CD4-positive, alpha-beta T cell treated with Interleukin-21 for 1 hour (primary cell): ENCODE data around the gene DNM2.
"Not testable (repeated sequence)": the region's sequence is repeated elsewhere in the genome, so short reads cannot be mapped to it uniquely, and the experiment has no call there.

ENCODE experiments used
- DNase-seq: peaks from one replicate; pipeline ENCODE4 v3.0.0-alpha.2; 2020

The DNM2 gene

DNA sequence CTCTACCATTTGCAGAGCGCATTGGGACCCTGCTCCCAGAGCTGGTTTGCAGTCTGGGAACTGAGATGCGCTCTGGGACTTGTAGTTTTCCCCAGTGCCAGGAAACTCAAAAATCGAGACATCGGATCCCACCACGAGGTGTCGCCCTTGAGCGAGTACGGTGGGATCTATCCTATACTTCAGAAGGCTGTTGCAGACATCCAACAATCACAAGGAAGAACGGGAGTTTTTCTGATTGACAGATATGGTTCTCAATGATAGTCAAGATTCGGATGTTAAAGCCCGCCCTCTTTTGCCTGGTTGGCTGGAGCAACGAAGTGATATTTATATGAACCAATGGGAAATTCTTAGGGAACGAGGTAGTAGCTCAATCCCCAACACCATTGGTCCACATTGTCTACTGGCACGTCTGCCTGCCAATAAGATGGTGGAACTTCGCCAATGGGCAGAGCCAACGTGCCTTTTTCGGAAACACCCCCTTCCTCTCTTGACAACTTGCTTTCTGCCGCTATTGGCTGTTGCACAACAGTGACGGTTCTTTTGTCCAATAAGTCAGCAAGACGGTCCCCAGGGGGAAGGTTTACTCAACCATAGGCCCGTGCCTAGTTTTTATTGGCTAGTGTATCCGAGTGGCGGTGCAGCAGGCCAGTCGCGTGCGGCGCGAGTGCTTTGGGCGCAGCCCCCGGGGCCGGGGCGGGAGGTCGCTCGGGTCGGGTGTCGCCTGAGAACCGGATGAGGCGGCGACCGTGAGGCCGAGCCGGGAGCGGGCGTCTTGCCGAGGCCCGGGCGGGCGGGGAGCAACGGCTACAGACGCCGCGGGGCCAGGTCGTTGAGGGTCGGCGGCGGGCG lies at the start of gene DNM2:
TSS of gene DNM2 (plus strand) at position 724 of the 849 bp plus-strand sequence. CDS start 164 bp downstream, outside the sequence.
- DNase-seq = peak; percentile 100

DNA sequence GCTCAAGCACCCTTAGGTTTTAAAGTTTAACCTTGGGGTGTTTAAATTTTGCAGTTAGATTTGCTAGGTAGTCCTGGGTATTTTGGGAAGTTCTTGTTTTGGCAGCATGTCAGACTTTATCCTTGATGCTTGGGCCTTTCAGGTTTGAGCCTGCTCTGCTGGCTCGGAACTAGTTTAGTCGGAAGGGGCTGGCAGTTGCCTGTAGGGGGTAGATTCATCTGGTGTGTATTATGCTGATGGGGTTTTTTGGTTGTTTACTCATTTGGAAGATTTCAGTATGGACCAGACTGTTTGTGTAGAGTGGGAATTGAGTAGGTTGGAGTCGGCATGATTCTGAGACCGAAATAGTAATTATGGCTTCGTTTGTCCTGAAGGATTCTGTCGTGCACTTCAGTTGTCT lies 48.6 kb upstream of the DNM2 start:
- DNase-seq = no peak

DNA sequence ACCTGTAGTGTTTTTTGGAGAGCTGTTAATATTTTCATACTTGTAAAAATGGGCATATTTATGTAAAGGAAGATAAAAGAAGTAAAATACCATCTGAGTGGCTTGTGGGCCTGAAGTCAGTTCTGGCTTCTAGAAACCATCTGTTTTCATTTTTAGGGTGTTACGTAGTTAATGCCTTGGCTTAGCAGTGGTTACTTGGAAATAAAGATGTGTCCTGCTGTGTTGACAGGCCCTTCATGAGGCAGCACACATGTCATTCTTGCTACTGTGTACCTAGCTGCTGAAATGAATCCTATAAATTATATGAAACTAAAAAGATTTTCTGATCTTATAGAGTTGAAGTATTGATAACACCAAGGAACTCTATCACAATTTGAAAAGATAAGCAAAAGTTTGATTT lies 47.7 kb upstream of the DNM2 start:
- no peak for DNase-seq

DNA sequence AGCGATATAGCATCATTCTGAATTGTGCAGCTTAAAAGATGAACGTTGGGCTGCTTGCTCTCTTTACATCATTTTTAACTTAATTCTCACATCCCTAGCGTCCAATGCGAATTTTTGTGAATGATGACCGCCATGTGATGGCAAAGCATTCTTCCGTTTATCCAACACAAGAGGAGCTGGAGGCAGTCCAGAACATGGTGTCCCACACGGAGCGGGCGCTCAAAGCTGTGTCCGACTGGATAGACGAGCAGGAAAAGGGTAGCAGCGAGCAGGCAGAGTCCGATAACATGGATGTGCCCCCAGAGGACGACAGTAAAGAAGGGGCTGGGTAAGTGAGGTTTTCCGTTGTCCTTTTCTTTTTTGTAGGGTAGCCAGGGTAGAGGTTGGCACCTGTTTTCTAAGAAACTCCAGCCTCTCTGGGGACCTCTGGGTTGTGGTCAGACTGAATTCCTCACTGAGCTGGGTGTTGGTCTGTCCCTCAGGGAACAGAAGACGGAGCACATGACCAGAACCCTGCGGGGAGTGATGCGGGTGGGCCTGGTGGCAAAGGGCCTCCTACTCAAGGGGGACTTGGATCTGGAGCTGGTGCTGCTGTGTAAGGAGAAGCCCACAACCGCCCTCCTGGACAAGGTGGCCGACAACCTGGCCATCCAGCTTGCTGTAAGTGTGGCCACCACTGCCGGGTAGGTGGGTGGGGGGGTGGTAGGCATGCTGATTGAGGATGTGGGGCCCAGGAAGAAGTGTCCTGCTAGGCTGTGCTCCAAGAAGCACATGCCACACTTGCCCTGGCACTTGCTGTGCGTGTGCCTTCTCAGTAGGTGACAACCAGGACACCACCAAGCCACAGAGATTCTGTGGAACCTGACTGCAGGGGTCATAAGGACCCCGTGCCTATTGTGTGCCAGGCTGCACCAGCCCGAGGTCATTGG lies 46.7 kb upstream of the DNM2 start:
- no peak for DNase-seq

DNA sequence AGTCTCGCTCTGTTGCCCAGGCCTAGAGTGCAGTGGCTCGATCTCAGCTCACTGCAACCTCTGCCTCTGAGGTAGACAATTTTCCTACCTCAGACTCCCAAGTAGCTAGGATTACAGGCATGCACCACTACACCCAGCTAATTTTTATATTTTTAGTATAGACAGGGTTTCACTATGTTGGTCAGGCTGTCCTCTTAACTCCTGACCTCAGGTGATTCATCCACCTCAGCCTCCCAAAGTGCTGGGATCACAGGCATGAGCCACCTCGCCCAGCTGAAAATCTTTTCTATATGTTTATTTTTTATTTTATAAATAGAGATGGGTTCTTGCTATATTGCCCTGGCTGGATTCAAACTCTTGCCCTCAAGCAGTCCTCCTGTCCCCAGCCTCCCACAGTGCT lies 46.0 kb upstream of the DNM2 start:
- DNase-seq = not testable (repeated sequence)

DNA sequence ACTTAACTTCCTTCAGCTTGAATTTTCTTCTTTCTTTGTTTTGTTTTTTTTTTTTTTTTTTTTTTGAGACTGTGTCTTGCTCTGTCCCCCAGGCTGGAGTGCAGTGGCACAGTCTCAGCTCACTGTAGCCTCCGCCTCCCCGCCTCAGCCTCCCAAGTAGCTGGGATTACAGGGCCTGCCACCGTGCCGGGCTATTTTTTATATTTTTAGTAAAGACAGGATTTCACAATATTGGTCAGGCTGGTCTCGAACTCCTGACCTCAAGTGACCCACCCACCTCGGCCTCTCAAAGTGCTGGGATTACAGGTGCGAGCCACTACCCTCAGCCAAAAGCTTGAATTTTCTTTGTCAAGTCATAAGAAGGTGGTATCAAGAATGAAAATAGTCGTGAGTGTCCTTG lies 42.7 kb upstream of the DNM2 start:
- not testable (repeated sequence) for DNase-seq

DNA sequence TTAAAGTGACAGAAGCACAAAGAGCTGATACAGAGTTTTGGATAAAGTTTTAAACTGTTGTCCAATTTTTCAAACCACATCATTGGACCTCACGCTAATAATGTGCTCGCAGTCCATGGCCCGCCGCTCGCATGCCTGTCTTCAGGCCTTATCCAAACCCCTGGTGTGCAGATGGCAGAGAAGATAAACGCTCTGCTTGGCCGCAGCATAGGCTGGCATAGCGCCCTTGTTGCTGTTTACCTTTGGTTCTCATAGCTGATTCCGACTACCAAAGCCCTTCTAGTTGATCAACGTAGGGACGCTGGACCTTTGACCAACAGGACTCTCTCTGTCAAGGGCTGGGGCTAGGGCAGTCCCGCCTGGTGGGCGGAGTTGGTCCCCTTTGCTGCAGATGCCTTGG lies 40.1 kb upstream of the DNM2 start:
- DNase-seq = no peak

DNA sequence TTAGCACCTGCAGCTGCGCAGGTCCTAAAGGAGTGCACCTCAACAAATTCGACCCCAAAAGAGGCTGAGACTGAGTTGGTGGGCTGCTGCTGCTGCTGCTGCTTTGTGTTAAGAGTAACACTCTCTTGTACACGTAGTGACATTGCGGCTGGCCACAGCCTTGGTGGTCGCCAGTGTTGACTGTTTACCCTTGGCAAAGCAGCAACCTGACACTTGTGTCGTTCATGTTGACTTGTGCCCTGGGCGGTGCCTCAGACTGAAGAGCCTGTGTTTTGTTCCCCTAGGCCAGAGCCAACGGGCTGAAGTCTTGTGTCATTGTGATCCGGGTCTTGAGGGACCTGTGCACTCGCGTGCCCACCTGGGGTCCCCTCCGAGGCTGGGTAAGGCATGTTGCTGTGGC lies 39.1 kb upstream of the DNM2 start:
- no peak for DNase-seq

DNA sequence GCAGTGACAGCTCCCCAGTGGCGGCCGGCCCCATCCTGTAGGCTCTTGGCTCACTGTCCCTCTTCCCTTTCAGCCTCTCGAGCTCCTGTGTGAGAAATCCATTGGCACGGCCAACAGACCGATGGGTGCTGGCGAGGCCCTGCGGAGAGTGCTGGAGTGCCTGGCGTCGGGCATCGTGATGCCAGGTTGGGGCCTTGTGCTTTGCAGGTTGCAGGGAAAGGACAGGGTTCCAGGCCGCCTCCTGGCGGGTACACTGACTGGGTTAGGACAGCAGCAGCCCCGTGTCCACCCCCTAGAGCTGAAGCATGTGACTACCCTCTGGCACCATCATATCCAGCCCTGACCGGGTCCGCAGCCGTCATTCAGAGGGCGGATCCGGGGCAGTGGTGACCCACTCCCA lies 38.1 kb upstream of the DNM2 start:
- DNase-seq = no peak

DNA sequence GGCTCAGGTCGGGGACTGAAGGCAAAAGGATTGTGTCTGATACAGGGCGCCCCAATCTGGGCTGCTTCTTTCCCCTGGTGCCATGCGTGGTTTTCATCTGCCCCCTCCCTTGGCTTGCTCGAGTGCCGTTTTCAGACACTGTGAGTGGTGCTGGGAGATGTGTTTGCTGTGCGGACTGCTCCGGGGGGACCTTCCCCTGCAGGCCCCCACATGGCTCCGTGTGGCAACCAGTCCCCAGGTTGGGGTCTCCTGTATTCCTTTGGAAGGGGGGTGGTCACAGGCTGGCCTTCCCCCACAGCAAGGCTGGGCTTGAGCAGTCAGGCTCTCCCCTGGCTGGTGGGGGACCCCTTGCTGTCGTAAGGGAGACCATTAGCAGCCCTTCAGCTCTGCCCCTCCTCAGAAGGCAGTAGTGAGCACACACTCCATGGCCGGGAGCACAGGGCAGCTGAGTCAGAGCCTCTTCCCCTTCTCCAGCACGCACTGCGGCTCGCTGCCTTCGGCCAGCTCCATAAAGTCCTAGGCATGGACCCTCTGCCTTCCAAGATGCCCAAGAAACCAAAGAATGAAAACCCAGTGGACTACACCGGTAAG lies 37.2 kb upstream of the DNM2 start:
- no peak for DNase-seq

DNA sequence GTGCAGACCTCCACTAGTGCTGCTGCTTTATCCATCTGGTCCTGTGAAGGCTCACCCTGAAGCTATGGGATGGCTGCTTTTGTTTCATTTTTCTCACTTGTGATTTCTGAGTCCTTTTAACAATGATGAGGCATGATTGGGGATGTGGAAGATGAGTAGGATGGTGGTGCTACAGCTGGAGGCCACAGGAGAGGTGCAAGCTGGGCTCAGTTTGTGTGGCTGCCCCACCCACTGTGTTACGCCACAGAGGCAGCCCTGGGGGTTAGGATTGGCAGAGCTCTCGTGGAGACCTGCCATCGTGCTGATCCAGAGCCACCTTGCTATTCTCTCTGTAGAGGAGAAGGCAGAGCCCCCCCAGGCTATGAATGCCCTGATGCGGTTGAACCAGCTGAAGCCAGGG lies 36.2 kb upstream of the DNM2 start:
- no peak for DNase-seq

DNA sequence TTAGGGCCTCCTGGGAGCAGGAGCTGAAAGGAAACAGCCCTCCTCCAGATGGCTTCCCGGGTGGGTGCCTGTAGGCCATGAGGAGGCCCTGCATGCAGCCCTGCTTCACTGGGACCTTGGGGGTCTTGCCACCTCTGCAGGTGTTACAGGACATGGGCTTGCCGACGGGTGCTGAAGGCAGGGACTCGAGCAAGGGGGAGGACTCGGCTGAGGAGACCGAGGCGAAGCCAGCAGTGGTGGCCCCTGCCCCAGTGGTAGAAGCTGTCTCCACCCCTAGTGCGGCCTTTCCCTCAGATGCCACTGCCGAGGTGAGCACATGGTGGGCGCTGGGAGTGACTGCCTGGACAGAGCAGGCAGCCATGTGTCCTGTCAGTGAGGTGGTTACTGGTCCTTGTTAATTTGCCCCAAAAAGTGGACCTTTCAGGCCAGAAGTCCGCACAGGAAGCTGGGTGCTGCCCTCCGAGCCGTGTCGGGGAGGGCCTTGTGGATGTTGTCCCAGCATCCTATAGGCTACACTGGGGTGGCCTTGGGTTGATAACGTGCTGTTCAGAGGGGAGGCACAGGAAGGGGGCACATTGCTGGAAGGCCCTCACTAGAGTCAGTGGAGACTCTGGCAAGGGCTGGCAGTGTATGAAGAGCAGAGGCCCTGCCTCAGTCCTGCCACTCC lies 35.3 kb upstream of the DNM2 start:
- DNase-seq = no peak

DNA sequence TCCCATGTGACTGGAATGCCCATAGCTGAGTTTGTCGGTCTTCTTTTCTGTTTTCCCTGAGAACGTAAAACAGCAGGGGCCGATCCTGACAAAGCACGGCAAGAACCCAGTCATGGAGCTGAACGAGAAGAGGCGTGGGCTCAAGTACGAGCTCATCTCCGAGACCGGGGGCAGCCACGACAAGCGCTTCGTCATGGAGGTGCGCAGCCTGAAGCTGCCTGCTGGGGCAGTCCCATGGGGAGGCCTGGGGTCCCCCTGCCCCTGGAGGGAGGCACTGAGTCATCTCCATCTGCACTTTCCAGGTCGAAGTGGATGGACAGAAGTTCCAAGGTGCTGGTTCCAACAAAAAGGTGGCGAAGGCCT lies 34.8 kb upstream of the DNM2 start:
- no peak for DNase-seq

DNA sequence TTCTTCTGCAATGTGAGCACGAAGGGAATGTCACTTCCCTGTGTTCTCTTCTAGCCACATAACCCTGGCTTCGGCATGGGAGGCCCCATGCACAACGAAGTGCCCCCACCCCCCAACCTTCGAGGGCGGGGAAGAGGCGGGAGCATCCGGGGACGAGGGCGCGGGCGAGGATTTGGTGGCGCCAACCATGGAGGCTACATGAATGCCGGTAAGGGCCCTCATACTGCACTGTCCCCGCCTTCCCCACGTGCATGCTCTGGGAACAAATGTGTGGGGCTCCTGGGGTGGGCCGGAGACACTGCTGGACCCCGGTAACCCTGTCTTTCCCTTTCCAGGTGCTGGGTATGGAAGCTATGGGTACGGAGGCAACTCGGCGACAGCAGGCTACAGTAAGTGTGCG lies 34.3 kb upstream of the DNM2 start:
- DNase-seq = no peak

DNA sequence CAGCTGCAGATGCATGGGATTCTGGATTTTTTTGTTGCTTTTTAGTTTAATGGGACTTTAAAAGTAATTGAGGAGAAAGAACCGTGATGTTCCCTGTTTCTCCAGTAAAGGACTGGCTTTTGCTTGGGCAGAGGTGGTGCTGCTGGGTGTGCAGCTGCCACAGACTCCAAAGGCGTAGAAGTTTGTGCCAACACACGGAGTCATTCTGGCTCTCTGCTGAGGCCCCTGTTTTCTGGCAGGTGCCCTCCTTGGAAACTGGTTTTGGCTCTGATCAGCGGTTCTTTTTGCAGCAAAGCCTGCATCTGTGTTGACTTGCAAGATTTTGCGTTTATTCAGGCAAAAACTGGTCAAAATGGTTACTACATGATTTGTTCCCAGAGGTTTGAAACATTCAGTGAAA lies 32.7 kb upstream of the DNM2 start:
- DNase-seq = no peak

DNA sequence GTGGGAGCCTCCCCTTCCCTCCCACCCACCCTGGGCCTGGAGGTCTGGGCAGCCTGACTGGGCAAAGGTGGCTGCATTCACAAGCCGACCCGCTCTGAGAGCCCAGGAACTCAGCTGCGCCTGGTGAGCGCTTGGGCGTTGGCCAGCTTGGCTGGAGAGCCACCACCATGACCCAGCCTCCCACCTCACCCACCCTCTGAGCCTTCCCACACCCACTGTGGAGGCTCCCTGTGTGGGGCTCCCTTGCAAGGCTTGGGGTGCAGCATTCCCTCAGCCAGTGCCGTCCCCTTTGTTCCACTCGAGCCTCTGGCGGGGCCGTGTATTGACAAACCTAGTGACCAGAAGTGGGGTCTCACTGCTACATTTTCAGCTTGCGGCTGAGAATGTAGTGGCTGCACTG lies 31.7 kb upstream of the DNM2 start:
- DNase-seq = no peak

DNA sequence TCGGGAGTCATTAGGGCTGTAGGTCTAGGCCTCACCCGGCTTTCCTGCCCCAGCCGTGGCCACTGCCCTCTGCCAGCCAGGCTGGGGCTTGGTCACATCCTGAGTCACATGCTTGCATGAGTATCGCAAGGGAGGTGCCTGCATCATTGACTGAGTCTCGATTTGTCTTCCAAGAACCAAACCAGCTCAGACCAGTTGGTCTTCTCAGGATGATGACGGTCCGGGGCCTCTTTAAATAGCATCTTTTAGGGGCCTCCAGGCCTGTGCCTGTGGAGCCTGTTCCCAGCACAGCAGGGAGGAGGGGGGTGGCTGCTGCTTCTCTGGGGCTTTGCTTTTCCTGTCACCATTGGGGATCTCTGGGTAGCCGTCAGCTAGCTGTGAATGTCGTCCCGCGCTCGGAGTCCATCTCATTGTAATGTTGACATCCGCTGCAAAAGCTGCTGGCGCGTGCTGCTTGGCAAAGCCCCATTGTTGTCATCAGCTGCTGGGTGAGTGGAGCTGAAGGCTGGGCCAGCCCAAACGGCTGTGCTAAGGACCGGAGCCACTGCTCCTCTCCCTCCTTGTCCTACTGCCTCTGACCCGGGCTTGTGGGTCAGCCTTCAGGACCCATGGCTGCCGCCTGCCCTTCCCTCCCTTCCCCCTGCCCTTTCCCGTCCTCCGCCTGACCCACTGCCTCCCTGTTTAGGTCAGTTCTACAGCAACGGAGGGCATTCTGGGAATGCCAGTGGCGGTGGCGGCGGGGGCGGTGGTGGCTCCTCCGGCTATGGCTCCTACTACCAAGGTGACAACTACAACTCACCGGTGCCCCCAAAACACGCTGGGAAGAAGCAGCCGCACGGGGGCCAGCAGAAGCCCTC lies 31.0 kb upstream of the DNM2 start:
- no peak for DNase-seq

DNA sequence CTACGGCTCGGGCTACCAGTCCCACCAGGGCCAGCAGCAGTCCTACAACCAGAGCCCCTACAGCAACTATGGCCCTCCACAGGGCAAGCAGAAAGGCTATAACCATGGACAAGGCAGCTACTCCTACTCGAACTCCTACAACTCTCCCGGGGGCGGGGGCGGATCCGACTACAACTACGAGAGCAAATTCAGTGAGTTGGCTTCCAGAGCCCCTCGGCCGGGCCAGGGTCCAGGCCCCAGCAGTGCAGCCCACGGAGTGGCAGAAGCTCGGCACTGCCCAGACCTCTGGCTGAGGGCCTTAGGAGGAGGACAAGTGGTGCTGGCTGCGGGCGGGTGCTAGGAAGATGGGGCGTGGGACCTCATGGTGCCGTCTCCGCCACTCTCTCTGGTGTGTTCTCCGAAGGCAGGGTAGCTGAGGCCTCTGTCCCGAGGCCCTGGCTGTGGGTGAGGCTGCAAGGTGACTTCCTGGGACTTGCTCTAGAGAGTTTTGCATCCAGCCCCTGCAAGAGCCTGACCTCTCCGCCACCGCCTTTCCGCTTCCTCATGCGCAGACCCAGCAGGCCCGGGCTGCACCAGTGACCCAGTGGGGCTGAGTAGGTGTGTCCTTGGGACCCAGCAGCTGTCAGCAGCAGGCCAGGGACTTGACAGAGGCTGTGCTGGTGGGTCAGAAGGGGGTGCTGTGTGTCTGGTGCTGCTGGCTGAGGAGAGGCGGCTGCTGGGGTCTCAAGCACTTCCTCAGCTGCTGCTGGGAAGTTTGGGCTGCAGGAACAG lies 30.2 kb upstream of the DNM2 start:
- no peak for DNase-seq

DNA sequence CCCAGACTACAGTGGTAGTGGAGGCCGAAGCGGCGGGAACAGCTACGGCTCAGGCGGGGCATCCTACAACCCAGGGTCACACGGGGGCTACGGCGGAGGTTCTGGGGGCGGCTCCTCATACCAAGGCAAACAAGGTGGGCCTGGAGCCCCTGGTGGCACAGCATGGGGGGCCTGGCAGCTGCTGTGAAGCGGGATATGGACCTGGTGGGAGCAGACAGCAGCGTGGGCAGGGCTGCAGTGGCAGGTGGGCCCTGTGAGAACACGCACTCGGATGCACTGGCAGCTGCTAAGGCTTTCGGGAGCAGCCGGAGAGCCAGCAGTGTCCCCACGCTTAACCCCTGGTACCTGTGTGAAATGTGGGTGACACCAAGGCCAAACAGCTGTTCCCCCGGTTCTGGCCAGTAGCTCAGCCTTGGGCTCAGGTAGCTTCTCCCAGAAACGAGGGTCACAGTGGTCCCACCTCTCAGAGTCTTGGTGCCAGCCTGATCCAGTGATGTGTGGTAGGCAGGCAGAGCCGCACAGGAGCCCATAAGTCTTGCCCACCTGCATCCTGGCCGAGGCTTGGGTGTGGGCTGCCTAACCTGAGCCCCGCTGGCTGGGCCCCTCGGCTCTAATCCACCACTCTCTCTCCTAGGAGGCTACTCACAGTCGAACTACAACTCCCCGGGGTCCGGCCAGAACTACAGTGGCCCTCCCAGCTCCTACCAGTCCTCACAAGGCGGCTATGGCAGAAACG lies 29.2 kb upstream of the DNM2 start:
- DNase-seq = no peak

DNA sequence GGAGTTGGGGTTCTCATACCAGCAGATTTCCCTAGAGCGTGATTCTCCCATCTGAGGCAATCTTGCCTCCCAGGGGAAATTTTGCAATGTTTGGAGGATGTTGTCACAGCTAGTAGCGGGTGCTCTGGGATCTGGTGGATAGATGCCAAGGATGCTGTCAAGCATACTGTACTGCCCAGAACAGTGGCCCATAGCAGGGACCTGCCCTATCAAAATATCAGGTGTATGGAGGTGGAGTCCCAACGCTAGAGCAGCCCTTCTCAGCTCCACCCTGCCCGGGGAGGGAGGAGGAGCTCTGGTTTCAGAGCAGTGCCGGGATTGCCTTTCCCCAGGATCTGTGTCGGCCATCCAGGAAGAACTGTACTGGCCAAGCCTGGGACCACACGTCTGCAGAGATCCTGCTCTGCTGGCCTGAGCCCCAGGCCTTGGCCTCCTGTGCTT lies 27.5 kb upstream of the DNM2 start:
- no peak for DNase-seq
